GM12874 (cell line): ENCODE data around the gene FLNC.

Experiments
- CTCF ChIP-seq: IDR thresholded peaks from 2 replicates; pipeline ENCODE4 v1.5.1; 2011; ENCODE audit warnings: low read depth, mild to moderate bottlenecking, control low read depth, low read length, moderate library complexity; ENCODE audit not compliant: insufficient read depth

FLNC gene

GRCh38 chr7:128826916-128827247, 3.3 kb upstream of the FLNC start:
- no peak for TF ChIP-seq CTCF

- no peak for TF ChIP-seq CTCF
Measured at GRCh38 chr7:128827248-128827958, 2.8 kb upstream of the FLNC start.

- TF ChIP-seq CTCF: no peak
Measured at GRCh38 chr7:128827971-128828711, 2.1 kb upstream of the FLNC start.

GRCh38 chr7:128829391-128830166, 627 bp upstream of the FLNC start:
- no peak for TF ChIP-seq CTCF

DNA sequence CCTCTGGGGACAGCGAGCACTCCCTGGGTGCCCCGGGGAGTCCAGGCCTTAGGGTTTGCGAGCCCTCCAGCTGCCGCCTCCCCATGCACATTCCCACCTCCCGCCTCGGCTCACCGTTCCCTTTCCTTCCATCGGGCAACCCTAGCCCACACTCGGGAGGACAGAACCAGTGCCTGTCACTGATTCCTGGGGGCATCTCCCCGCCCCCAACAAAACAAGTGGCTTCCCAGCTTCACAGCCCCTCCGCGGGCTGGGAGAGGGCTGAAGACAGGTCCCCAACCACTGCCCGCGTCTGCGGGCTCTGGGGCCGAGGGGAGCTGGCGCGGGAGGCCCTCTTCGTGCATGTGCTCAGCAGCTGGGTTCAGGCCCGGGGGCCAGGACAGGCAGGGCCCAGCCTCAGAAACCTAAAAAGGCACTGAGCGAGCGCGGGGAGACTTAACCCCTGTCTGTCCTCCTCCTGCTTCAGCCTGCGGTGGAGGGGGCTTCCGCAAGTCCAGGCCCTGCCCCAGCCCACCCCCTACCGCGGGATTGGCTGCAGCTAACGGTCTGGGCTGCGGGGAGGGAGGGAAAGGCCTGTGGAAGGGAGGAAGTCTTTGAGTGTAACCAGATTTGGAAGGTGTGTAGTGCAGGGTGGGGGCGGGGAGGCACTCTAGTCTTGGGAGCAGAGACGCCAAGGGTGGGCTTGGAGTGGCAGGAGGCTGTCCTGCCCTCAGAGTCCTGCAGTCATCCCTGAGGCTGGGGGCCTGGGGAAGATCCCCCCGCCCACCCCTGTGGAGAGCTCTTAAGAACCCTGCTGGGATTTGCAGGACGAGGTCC, 1.2 kb downstream of the FLNC start:
- TF ChIP-seq CTCF: no peak

GRCh38 chr7:128831994-128832879, 2.0 kb downstream of the FLNC start:
- TF ChIP-seq CTCF: no peak
